Neural cell (in vitro differentiated cells): ENCODE data around the gene SCAMP5. TPM values are rescaled to one million over a fixed set of nuclear protein-coding genes. Genes with fewer than 3 reads are reported as not detected.

Source experiments
- H2AFZ ChIP-seq: fragments of 200-600, 300-800 bp; sonication (generic), shearing (Covaris generic); 2 replicates; pipeline ENCODE4 v1.6.0; 2014; ENCODE audit warnings: low read depth, mild to moderate bottlenecking, antibody characterized with exemption, low read length, moderate library complexity
- H3F3A ChIP-seq: fragments of 200-600 bp; shearing (Covaris generic); 2 replicates; pipeline ENCODE4 v1.6.1; 2016; ENCODE audit warnings: mild to moderate bottlenecking, moderate library complexity, mixed read lengths, antibody characterized with exemption, low read length; ENCODE audit not compliant: insufficient read depth, poor library complexity, severe bottlenecking
- H3K27ac ChIP-seq: fragments of 200-600, 300-800 bp; sonication (generic), shearing (Covaris generic); 2 replicates; pipeline ENCODE4 v1.5.1; 2014; ENCODE audit warnings: mild to moderate bottlenecking, low read length, moderate library complexity
- H3K27me3 ChIP-seq: fragments of 300-800, 200-600 bp; sonication (generic), shearing (Covaris generic); 2 replicates; pipeline ENCODE4 v1.6.0; 2014; ENCODE audit warnings: mild to moderate bottlenecking, low read depth, low read length, moderate library complexity; ENCODE audit not compliant: insufficient read depth
- H3K36me3 ChIP-seq: fragments of 300-800, 200-600 bp; sonication (generic), shearing (Covaris generic); 2 replicates; pipeline ENCODE4 v1.5.1; 2014; ENCODE audit warnings: mild to moderate bottlenecking, antibody characterized with exemption, low read length, moderate library complexity; ENCODE audit not compliant: insufficient read depth
- H3K4me2 ChIP-seq: fragments of 300-800, 200-600 bp; sonication (generic), shearing (Covaris generic); 2 replicates; pipeline ENCODE4 v1.6.0; 2014; ENCODE audit warnings: mild to moderate bottlenecking, low read length
- H3K4me3 ChIP-seq: fragments of 300-800, 200-600 bp; sonication (generic), shearing (Covaris generic); 2 replicates; pipeline ENCODE4 v1.5.1; 2014; ENCODE audit warnings: mild to moderate bottlenecking, low read length, moderate library complexity
- H3K79me2 ChIP-seq: fragments of 200-600 bp; shearing (Covaris generic); replicated peaks from 2 replicates; pipeline ENCODE4 v1.6.0; 2014; ENCODE audit warnings: mild to moderate bottlenecking, low read length, moderate library complexity; ENCODE audit not compliant: insufficient read depth
- H3K9ac ChIP-seq: fragments of 300-800, 200-600 bp; sonication (generic), shearing (Covaris generic); 2 replicates; pipeline ENCODE4 v1.6.1; 2016; ENCODE audit warnings: mild to moderate bottlenecking, low read length, mixed read lengths
- H3K9me2 ChIP-seq: fragments of 200-600 bp; shearing (Covaris generic); 2 replicates; pipeline ENCODE4 v1.6.1; 2016; ENCODE audit warnings: mild to moderate bottlenecking, low read length, mixed read lengths; ENCODE audit not compliant: insufficient read depth
- H3K9me3 ChIP-seq: fragments of 200-600, 300-800 bp; sonication (generic), shearing (Covaris generic); 2 replicates; pipeline ENCODE4 v1.6.1; 2016; ENCODE audit warnings: mild to moderate bottlenecking, mixed run types, low read length, moderate library complexity, mixed read lengths
- H4K20me1 ChIP-seq: fragments of 200-600 bp; shearing (Covaris generic); 2 replicates; pipeline ENCODE4 v1.6.1; 2016; ENCODE audit warnings: mild to moderate bottlenecking, mixed run types; ENCODE audit not compliant: insufficient read depth
- EP300 ChIP-seq: fragments of 450-650 bp; conservative IDR thresholded peaks from 2 replicates; pipeline ENCODE4 v1.6.1; 2014; ENCODE audit warnings: antibody characterized with exemption, mild to moderate bottlenecking, moderate library complexity; ENCODE audit not compliant: poor library complexity, severe bottlenecking
- EZH2 ChIP-seq: fragments of 200-600, 300-800 bp; shearing (Covaris generic), sonication (generic); IDR thresholded peaks from 2 replicates; pipeline ENCODE4 v1.6.1; 2014; ENCODE audit warnings: antibody characterized with exemption, low read length, borderline replicate concordance, mild to moderate bottlenecking; ENCODE audit not compliant: insufficient read depth, poor library complexity, severe bottlenecking
- MXI1 ChIP-seq: fragments of 450-650 bp; conservative IDR thresholded peaks from 2 replicates; pipeline ENCODE4 v1.6.1; 2014; ENCODE audit warnings: antibody characterized with exemption, mild to moderate bottlenecking; ENCODE audit not compliant: poor library complexity, severe bottlenecking
- POLR2AphosphoS5 ChIP-seq: IDR thresholded peaks from 2 replicates; pipeline ENCODE4 v1.6.1; 2012
- RAD21 ChIP-seq: fragments of 450-650 bp; conservative IDR thresholded peaks from 2 replicates; pipeline ENCODE4 v1.6.1; 2014; ENCODE audit warnings: antibody characterized with exemption, mild to moderate bottlenecking, moderate library complexity
- SMC3 ChIP-seq: fragments of 450-650 bp; conservative IDR thresholded peaks from 2 replicates; pipeline ENCODE4 v1.6.1; 2014; ENCODE audit warnings: antibody characterized with exemption, mild to moderate bottlenecking, moderate library complexity; ENCODE audit not compliant: poor library complexity
- TAF1 ChIP-seq: IDR thresholded peaks from 2 replicates; pipeline ENCODE4 v1.6.1; 2012; ENCODE audit warnings: low read depth
- polyA plus RNA-seq: library from polyadenylated mRNA; depleted of rRNA; stranded (reverse); fragments of >200 nt; gene quantifications from 2 replicates; pipeline ENCODE4 v1.2.3, GENCODE V29; 2014
- TF ChIP-seq, protein P1 (sequence below): IDR thresholded peaks from 2 replicates; pipeline ENCODE4 v1.6.1; 2012; ENCODE audit warnings: borderline replicate concordance
- TF ChIP-seq, protein P2 (sequence below): fragments of 450-650 bp; IDR thresholded peaks from 2 replicates; pipeline ENCODE4 v1.5.1; 2014; ENCODE audit warnings: antibody characterized with exemption, mild to moderate bottlenecking, moderate library complexity; ENCODE audit not compliant: poor library complexity, severe bottlenecking

Gene SCAMP5
- polyA plus RNA-seq, 1 donor from 2014 or later, result 92.5 TPM

DNA sequence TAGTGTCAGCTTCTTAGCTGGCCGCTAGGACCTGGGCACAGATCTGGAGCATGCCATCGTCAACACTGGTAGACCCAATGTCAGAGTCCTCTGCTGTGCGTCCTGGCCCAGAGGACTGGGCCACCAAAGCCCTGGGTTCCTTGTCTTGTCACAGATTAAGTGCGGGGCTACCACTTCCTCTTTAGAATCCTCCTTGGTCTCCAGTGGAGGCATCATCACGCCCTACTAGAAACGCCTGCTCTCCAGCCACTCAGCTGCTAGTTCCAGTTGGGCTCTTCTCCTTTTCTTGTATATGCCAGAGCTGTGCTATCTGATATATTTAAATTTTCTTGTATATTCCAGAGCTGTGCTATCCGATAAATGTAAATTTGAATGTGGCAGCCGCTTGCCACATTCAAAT is 39.3 kb downstream of the SCAMP5 start:
- Histone ChIP-seq H3K79me2 (no peaks in the 10 kb centered on the region), H3K36me3 (no peaks in the 10 kb centered on the region), H3K4me3 (no peak overlapping the region), H3K9me3 (no peaks in the 10 kb centered on the region), H3K4me2 (no peak overlapping the region), H4K20me1 (no peaks in the 10 kb centered on the region), H3F3A (no peaks in the 10 kb centered on the region), H3K27me3 (no peaks in the 10 kb centered on the region), H3K9ac (no peak overlapping the region), H3K27ac (no peak overlapping the region), H2AFZ (no peak overlapping the region), H3K9me2 (no peaks in the 10 kb centered on the region)
- TF ChIP-seq RAD21, result no peak
- no peak for TF ChIP-seq MXI1
- no peak for TF ChIP-seq EP300
- TF ChIP-seq SMC3, result no peak
- TF ChIP-seq EZH2, result no peak

DNA sequence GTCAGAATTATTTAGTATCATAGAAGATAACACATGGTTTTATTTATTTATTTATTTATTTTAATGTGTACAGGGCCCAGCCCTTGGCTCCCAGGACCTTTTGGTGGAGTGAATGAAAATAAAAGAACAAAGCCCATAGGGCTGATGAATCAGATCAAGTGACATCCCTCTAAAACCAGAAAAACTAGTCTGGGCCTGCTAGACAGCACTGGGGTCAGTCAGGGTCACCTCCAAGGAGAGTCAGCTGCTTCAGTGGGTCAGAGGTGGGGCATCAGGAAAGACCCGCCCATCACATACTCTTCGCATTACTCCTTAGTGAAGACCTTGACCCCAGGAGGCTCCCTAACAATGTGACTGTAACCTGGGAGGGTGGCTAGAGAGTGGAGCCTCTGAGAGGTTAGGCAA is 40.9 kb downstream of the SCAMP5 start:
- no peak overlapping the region for H3K9ac ChIP-seq
- H2AFZ ChIP-seq, result no peak overlapping the region
- no peaks in the 10 kb centered on the region for H3K9me2 ChIP-seq
- no peaks in the 10 kb centered on the region for H3K27me3 ChIP-seq
- no peaks in the 10 kb centered on the region for H3K9me3 ChIP-seq
- no peaks in the 10 kb centered on the region for H4K20me1 ChIP-seq
- H3K79me2 ChIP-seq, result no peaks in the 10 kb centered on the region
- H3K4me2 ChIP-seq, result no peak overlapping the region
- no peak overlapping the region for H3K27ac ChIP-seq
- no peaks in the 10 kb centered on the region for H3K36me3 ChIP-seq
- no peak overlapping the region for H3K4me3 ChIP-seq
- no peaks in the 10 kb centered on the region for H3F3A ChIP-seq
- TF ChIP-seq TAF1, result no peak
- TF ChIP-seq, protein P1, sequence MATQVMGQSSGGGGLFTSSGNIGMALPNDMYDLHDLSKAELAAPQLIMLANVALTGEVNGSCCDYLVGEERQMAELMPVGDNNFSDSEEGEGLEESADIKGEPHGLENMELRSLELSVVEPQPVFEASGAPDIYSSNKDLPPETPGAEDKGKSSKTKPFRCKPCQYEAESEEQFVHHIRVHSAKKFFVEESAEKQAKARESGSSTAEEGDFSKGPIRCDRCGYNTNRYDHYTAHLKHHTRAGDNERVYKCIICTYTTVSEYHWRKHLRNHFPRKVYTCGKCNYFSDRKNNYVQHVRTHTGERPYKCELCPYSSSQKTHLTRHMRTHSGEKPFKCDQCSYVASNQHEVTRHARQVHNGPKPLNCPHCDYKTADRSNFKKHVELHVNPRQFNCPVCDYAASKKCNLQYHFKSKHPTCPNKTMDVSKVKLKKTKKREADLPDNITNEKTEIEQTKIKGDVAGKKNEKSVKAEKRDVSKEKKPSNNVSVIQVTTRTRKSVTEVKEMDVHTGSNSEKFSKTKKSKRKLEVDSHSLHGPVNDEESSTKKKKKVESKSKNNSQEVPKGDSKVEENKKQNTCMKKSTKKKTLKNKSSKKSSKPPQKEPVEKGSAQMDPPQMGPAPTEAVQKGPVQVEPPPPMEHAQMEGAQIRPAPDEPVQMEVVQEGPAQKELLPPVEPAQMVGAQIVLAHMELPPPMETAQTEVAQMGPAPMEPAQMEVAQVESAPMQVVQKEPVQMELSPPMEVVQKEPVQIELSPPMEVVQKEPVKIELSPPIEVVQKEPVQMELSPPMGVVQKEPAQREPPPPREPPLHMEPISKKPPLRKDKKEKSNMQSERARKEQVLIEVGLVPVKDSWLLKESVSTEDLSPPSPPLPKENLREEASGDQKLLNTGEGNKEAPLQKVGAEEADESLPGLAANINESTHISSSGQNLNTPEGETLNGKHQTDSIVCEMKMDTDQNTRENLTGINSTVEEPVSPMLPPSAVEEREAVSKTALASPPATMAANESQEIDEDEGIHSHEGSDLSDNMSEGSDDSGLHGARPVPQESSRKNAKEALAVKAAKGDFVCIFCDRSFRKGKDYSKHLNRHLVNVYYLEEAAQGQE, result no peak
- TF ChIP-seq RAD21, result no peak
- TF ChIP-seq, protein P2, sequence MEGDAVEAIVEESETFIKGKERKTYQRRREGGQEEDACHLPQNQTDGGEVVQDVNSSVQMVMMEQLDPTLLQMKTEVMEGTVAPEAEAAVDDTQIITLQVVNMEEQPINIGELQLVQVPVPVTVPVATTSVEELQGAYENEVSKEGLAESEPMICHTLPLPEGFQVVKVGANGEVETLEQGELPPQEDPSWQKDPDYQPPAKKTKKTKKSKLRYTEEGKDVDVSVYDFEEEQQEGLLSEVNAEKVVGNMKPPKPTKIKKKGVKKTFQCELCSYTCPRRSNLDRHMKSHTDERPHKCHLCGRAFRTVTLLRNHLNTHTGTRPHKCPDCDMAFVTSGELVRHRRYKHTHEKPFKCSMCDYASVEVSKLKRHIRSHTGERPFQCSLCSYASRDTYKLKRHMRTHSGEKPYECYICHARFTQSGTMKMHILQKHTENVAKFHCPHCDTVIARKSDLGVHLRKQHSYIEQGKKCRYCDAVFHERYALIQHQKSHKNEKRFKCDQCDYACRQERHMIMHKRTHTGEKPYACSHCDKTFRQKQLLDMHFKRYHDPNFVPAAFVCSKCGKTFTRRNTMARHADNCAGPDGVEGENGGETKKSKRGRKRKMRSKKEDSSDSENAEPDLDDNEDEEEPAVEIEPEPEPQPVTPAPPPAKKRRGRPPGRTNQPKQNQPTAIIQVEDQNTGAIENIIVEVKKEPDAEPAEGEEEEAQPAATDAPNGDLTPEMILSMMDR, result no peak
- no peak for TF ChIP-seq EP300
- TF ChIP-seq POLR2AphosphoS5, result no peak
- TF ChIP-seq EZH2, result no peak
- TF ChIP-seq MXI1, result no peak
- no peak for TF ChIP-seq SMC3

DNA sequence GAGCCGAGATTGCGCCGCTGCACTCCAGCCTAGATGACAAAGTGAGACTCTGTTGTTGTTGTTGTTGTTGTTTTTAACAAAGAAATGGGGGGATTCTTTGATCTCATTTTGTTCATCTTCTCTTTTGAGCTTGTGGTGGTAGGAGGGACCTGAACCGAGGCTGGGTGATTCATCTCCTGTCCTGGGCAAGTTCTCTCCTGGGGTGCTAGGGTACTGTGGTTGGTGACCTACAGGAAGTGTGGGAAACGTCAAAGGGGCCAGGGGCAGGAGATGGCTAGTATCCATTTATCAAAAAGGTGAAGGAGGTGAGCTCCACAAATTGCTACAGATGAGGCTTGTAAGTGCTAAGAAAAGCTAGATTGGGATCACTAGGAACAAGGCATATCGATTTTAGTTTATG is 42.3 kb downstream of the SCAMP5 start:
- Histone ChIP-seq H3K4me2 (no peak overlapping the region), H3K9me2 (no peaks in the 10 kb centered on the region), H4K20me1 (no peaks in the 10 kb centered on the region), H3K36me3 (no peaks in the 10 kb centered on the region), H3K4me3 (no peak overlapping the region), H3K27me3 (no peaks in the 10 kb centered on the region), H3K79me2 (no peaks in the 10 kb centered on the region), H3K9me3 (no peaks in the 10 kb centered on the region), H2AFZ (no peak overlapping the region), H3F3A (no peaks in the 10 kb centered on the region), H3K27ac (no peak overlapping the region), H3K9ac (no peak overlapping the region)
- TF ChIP-seq MXI1, result no peak
- TF ChIP-seq SMC3, result no peak
- TF ChIP-seq POLR2AphosphoS5, result no peak
- no peak for TF ChIP-seq TAF1
- TF ChIP-seq, protein P2, result no peak
- no peak for TF ChIP-seq RAD21
- TF ChIP-seq EZH2, result no peak
- TF ChIP-seq, protein P1, result no peak
- TF ChIP-seq EP300, result no peak
